Nephron (organoid): Measurements from ENCODE around the gene LAMA2.
A peak's percentile ranks its signal among the peaks of the same experiment; 100 is the strongest.

Experiments used
- H3K27ac Mint-ChIP-seq, 3 experiments: 2 replicates each; pipeline ENCODE4 v1.8.0; 2020; ENCODE audit warnings: mixed read lengths in 3 of 3, mild to moderate bottlenecking in 2 of 3, moderate library complexity in 1 of 3
- H3K27me3 Mint-ChIP-seq: 2 replicates; pipeline ENCODE4 v1.8.0; 2021; ENCODE audit warnings: low read depth, mild to moderate bottlenecking, moderate library complexity, mixed read lengths
- H3K36me3 Mint-ChIP-seq: 2 replicates; pipeline ENCODE4 v1.8.0; 2020; ENCODE audit warnings: low read depth, mixed read lengths
- H3K4me1 Mint-ChIP-seq: 2 replicates; pipeline ENCODE4 v1.8.0; 2020; ENCODE audit warnings: mixed read lengths
- H3K4me3 Mint-ChIP-seq, 3 experiments: 2 replicates each; pipeline ENCODE4 v1.8.0; 2020; ENCODE audit warnings: mild to moderate bottlenecking in 3 of 3, mixed read lengths in 3 of 3, moderate library complexity in 2 of 3
- H3K9me3 Mint-ChIP-seq: 2 replicates; pipeline ENCODE4 v1.8.0; 2020; ENCODE audit warnings: mixed read lengths
- CTCF ChIP-seq, 3 experiments: fragments of 200-600 bp; sonication (generic); IDR thresholded peaks; one replicate each; pipeline ENCODE4 v1.5.0; 2021; ENCODE audit warnings: antibody characterized with exemption in 3 of 3; ENCODE audit not compliant: unreplicated experiment in 3 of 3

LAMA2 gene

GRCh38 chr6:129555206-129555832, 672.4 kb downstream of the LAMA2 start:
- H3K4me3 Mint-ChIP-seq, result no peak overlapping the region
- peaks cover 6% of the 10 kb centered on the region for H3K4me1 Mint-ChIP-seq
- peak overlapping the region in 1 of 3 experiments; percentile 45 for H3K27ac Mint-ChIP-seq
- peaks cover 6% of the 10 kb centered on the region for H3K36me3 Mint-ChIP-seq
- no peaks in the 10 kb centered on the region for H3K27me3 Mint-ChIP-seq
- TF ChIP-seq CTCF (IDR thresholded peaks at IDR 0.05; ENCODE audit: unreplicated experiment in 3 of 3), result no peak
- H3K9me3 Mint-ChIP-seq, result no peaks in the 10 kb centered on the region

GRCh38 chr6:129558248-129558647, 675.3 kb downstream of the LAMA2 start:
- peaks cover 6% of the 10 kb centered on the region for H3K4me1 Mint-ChIP-seq
- no peak for TF ChIP-seq CTCF (IDR thresholded peaks at IDR 0.05; ENCODE audit: unreplicated experiment in 3 of 3)
- H3K36me3 Mint-ChIP-seq, result peaks cover 6% of the 10 kb centered on the region
- H3K4me3 Mint-ChIP-seq, result no peak overlapping the region
- H3K27me3 Mint-ChIP-seq, result no peaks in the 10 kb centered on the region
- H3K9me3 Mint-ChIP-seq, result no peaks in the 10 kb centered on the region
- no peak overlapping the region for H3K27ac Mint-ChIP-seq

- no peak overlapping the region for H3K4me3 Mint-ChIP-seq
- peaks cover 8% of the 10 kb centered on the region for H3K4me1 Mint-ChIP-seq
- H3K9me3 Mint-ChIP-seq, result peaks cover 8% of the 10 kb centered on the region
- no peak for TF ChIP-seq CTCF (IDR thresholded peaks at IDR 0.05; ENCODE audit: unreplicated experiment in 3 of 3)
- H3K36me3 Mint-ChIP-seq, result peaks cover 5% of the 10 kb centered on the region
- H3K27me3 Mint-ChIP-seq, result no peaks in the 10 kb centered on the region
- H3K27ac Mint-ChIP-seq, result peak overlapping the region in 1 of 3 experiments; percentile 81
These were observed 682.4 kb downstream of the LAMA2 start for GRCh38 chr6:129565366-129565765.

GRCh38 chr6:129565811-129566210, 682.9 kb downstream of the LAMA2 start:
- Mint-ChIP-seq H3K4me3 (no peak overlapping the region), H3K27me3 (no peaks in the 10 kb centered on the region), H3K4me1 (peaks cover 8% of the 10 kb centered on the region), H3K27ac (peak overlapping the region in 1 of 3 experiments; percentile 81), H3K9me3 (peaks cover 10% of the 10 kb centered on the region), H3K36me3 (peaks cover 9% of the 10 kb centered on the region)
- TF ChIP-seq CTCF (IDR thresholded peaks at IDR 0.05; ENCODE audit: unreplicated experiment in 3 of 3), result no peak
